Measurements from ENCODE around the gene NFAM1.

Gene NFAM1

GRCh38 chr22:42412744-42413333 is 19.4 kb downstream of the NFAM1 start:
- DNase-seq = no peak

GRCh38 chr22:42410708-42411107 is 21.5 kb downstream of the NFAM1 start:
- DNase-seq = no peak

- DNase-seq = no peak
Observed at GRCh38 chr22:42408810-42409529, 23.2 kb downstream of the NFAM1 start.

GRCh38 chr22:42408276-42408675 is 23.9 kb downstream of the NFAM1 start:
- no peak for DNase-seq

- no peak for DNase-seq
Observed at GRCh38 chr22:42404266-42404665, 27.9 kb downstream of the NFAM1 start.

- DNase-seq = no peak
Observed at GRCh38 chr22:42401535-42402334, 30.5 kb downstream of the NFAM1 start.

- no peak for DNase-seq
Observed at GRCh38 chr22:42400811-42401534, 31.2 kb downstream of the NFAM1 start.

GRCh38 chr22:42399315-42400271 is 32.6 kb downstream of the NFAM1 start:
- DNase-seq = no peak

GRCh38 chr22:42397332-42398249 is 34.6 kb downstream of the NFAM1 start:
- peak; percentile 10 for DNase-seq

GRCh38 chr22:42396621-42397331 is 35.4 kb downstream of the NFAM1 start:
- no peak for DNase-seq

GRCh38 chr22:42389143-42389542 is 43.1 kb downstream of the NFAM1 start:
- no peak for DNase-seq

- no peak for DNase-seq
Observed at GRCh38 chr22:42388130-42388797, 43.9 kb downstream of the NFAM1 start.

GRCh38 chr22:42387631-42388030 is 44.6 kb downstream of the NFAM1 start:
- DNase-seq = no peak

- DNase-seq = no peak
Observed at GRCh38 chr22:42385696-42386095, 46.5 kb downstream of the NFAM1 start.

- DNase-seq = no peak
Observed at GRCh38 chr22:42384506-42384905, 47.7 kb downstream of the NFAM1 start.

- DNase-seq = no peak
Observed at GRCh38 chr22:42383851-42384417, 48.3 kb downstream of the NFAM1 start.

- DNase-seq = no peak
Observed at GRCh38 chr22:42383287-42383686, 48.9 kb downstream of the NFAM1 start.

- no peak for DNase-seq
Observed at GRCh38 chr22:42380769-42381551, 51.2 kb downstream of the NFAM1 start.
